B cell (primary cell): ENCODE measurements around the gene CDH2.

Experiments used
- EZH2 ChIP-seq: IDR thresholded peaks from 2 replicates; pipeline ENCODE4 v1.6.1; 2012; ENCODE audit warnings: borderline replicate concordance, low read depth, mild to moderate bottlenecking, moderate library complexity, low read length; ENCODE audit not compliant: insufficient read depth, poor library complexity, severe bottlenecking
- TF ChIP-seq, protein P1 (sequence below): fragments of 200-600 bp; IDR thresholded peaks from one replicate; pipeline ENCODE4 v1.8.0; 2022; ENCODE audit warnings: antibody characterized with exemption, mild to moderate bottlenecking

GRCh38 chr18:28177828-28178635 is 1.1 kb upstream of the CDH2 start:
- TF ChIP-seq, protein P1, sequence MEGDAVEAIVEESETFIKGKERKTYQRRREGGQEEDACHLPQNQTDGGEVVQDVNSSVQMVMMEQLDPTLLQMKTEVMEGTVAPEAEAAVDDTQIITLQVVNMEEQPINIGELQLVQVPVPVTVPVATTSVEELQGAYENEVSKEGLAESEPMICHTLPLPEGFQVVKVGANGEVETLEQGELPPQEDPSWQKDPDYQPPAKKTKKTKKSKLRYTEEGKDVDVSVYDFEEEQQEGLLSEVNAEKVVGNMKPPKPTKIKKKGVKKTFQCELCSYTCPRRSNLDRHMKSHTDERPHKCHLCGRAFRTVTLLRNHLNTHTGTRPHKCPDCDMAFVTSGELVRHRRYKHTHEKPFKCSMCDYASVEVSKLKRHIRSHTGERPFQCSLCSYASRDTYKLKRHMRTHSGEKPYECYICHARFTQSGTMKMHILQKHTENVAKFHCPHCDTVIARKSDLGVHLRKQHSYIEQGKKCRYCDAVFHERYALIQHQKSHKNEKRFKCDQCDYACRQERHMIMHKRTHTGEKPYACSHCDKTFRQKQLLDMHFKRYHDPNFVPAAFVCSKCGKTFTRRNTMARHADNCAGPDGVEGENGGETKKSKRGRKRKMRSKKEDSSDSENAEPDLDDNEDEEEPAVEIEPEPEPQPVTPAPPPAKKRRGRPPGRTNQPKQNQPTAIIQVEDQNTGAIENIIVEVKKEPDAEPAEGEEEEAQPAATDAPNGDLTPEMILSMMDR, result no peak
- no peak for TF ChIP-seq EZH2
